Keratinocyte (primary cell): ENCODE measurements around the gene ZDHHC7. TPM values are rescaled to one million over a fixed set of nuclear protein-coding genes. Genes with fewer than 3 reads are reported as not detected.

Source experiments
- DNase-seq: peaks from one replicate; pipeline ENCODE4 v3.0.0-alpha.2; 2011; ENCODE audit warnings: low read depth, missing footprints, low spot score
- FAIRE-seq: peaks from 2 replicates; lab custom pipeline; 2011; peaks lifted over from hg19 to GRCh38; lab: Jason Lieb, UNC
- H2AFZ ChIP-seq: 2 replicates; pipeline ENCODE4 v1.6.0; 2012; ENCODE audit warnings: low read length, control low read depth, inconsistent platforms; ENCODE audit not compliant: control insufficient read depth
- H3K27ac ChIP-seq: 2 replicates; pipeline ENCODE4 v1.5.1; 2011; ENCODE audit warnings: low read length; ENCODE audit not compliant: control insufficient read depth, insufficient read depth
- H3K27me3 ChIP-seq: 3 replicates; pipeline ENCODE4 v1.6.0; 2011; ENCODE audit warnings: low read length; ENCODE audit not compliant: control insufficient read depth, insufficient read depth; ENCODE audit errors: extremely low read depth
- H3K36me3 ChIP-seq, 2 experiments: 2 replicates in 1 of 2; 3 replicates in 1 of 2; pipeline ENCODE4 v1.5.1; 2011; ENCODE audit warnings: low read length in 2 of 2, mild to moderate bottlenecking in 1 of 2; ENCODE audit not compliant: control insufficient read depth in 2 of 2, insufficient read depth in 2 of 2; ENCODE audit errors: extremely low read depth in 1 of 2
- H3K4me1 ChIP-seq: 3 replicates; pipeline ENCODE4 v1.5.1; 2011; ENCODE audit warnings: low read length; ENCODE audit not compliant: control insufficient read depth, insufficient read depth; ENCODE audit errors: extremely low read depth
- H3K4me2 ChIP-seq: 3 replicates; pipeline ENCODE4 v1.6.0; 2011; ENCODE audit warnings: low read depth, low read length; ENCODE audit not compliant: control insufficient read depth, insufficient read depth; ENCODE audit errors: extremely low read depth
- H3K4me3 ChIP-seq, 3 experiments: fragments of 200-600 bp in 1 of 3; sonication (generic) in 1 of 3; 2 replicates in 2 of 3; 3 replicates in 1 of 3; pipeline ENCODE4 v1.5.1; 2011 to 2016; ENCODE audit warnings: low read length in 3 of 3, mild to moderate bottlenecking in 3 of 3, control low read depth in 2 of 3, inconsistent platforms in 1 of 3, low read depth in 1 of 3, mixed read lengths in 1 of 3, mixed run types in 1 of 3, moderate library complexity in 1 of 3; ENCODE audit not compliant: control insufficient read depth in 2 of 3, insufficient read depth in 2 of 3; ENCODE audit errors: extremely low read depth in 1 of 3
- H3K79me2 ChIP-seq: 2 replicates; pipeline ENCODE4 v1.6.0; 2012; ENCODE audit warnings: low read length; ENCODE audit not compliant: control insufficient read depth, insufficient read depth
- H3K9ac ChIP-seq: 3 replicates; pipeline ENCODE4 v1.6.0; 2011; ENCODE audit warnings: low read length; ENCODE audit not compliant: control insufficient read depth, insufficient read depth; ENCODE audit errors: extremely low read depth
- H3K9me1 ChIP-seq: 3 replicates; pipeline ENCODE4 v1.6.0; 2011; ENCODE audit warnings: low read length; ENCODE audit not compliant: control insufficient read depth, insufficient read depth; ENCODE audit errors: extremely low read depth
- H3K9me3 ChIP-seq: 2 replicates; pipeline ENCODE4 v1.5.1; 2012; ENCODE audit warnings: low read depth, low read length; ENCODE audit not compliant: control insufficient read depth
- H4K20me1 ChIP-seq: 3 replicates; pipeline ENCODE4 v1.6.0; 2011; ENCODE audit warnings: low read length; ENCODE audit not compliant: control insufficient read depth, insufficient read depth; ENCODE audit errors: extremely low read depth
- EZH2 ChIP-seq: IDR thresholded peaks from one replicate; pipeline ENCODE4 v1.6.1; 2012; ENCODE audit warnings: inconsistent platforms, mild to moderate bottlenecking, low read length, moderate library complexity
- dilution Hi-C: fragments of 300-500 bp; cut with MboI; formaldehyde crosslinking; loops from one replicate; pipeline ENCODE4 v1.7.0; 2020; ENCODE audit warnings: low sequenced_read_pairs; ENCODE audit not compliant: extremely low pct_ligation_motif_present
- polyA plus RNA-seq, 5 experiments: library from polyadenylated mRNA; depleted of rRNA in 3 of 5; stranded (reverse) in 3 of 5; stranded (forward) in 1 of 5; unstranded in 1 of 5; fragments of >200 nt; gene quantifications; 1 replicate in 1 of 5; 2 replicates in 3 of 5; 3 replicates in 1 of 5; pipeline versions ENCODE4 v1.2.1 to v1.2.3, GENCODE V29; 2011 to 2012; ENCODE audit warnings: missing spikeins in 2 of 5, low read depth in 1 of 5, low replicate concordance in 1 of 5
- TF ChIP-seq, protein P1 (sequence below), 3 experiments: IDR thresholded peaks in 1 of 3; conservative IDR thresholded peaks in 1 of 3; optimal IDR thresholded peaks in 1 of 3; 2 replicates in 2 of 3; 3 replicates in 1 of 3; pipeline versions ENCODE3 to v1.5.1; 2011; ENCODE audit warnings: low read length in 3 of 3, mild to moderate bottlenecking in 3 of 3, moderate library complexity in 2 of 3, control low read depth in 1 of 3, inconsistent platforms in 1 of 3; ENCODE audit not compliant: insufficient read depth in 2 of 3; ENCODE audit errors: extremely low read depth in 1 of 3

Gene ZDHHC7
- polyA plus RNA-seq, 1 donor (not counting 4 experiments of a cell fraction or from before 2014, with no cell fraction given) = 37.8 TPM

DNA sequence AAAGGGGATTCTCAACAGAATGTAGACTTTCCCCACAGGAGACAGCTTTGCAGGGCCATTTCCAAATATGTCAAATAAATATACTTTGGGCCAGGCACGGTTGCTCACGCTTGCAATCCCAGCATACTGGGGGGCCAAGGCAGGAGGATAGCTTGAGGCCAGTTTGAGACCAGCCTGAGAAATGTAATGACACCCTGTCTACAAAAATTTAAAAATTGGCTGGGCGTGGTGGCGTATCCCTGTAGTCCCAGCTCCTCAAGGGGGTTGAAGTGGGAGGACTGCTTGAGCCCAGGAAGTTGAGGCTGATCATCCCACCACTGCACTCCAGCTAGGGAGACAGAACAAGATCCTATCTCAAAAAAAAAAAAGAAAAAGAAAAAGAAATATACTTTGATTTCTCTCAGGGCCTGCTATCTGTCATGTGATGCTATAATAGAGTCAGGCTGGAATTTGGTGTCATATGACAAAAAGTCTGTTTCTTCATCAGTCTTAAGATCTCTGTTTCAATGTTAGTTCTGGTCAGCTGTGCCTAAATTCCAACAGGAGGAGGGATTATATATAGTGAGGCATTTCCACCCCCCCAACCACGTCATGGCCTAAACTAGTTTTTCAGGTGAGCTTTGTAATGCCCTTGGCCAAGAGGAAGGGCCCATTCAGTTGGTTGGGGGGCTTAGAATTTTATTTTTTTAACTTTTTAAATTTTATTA lies 4.3 kb upstream of the ZDHHC7 start:
- TF ChIP-seq, protein P1, sequence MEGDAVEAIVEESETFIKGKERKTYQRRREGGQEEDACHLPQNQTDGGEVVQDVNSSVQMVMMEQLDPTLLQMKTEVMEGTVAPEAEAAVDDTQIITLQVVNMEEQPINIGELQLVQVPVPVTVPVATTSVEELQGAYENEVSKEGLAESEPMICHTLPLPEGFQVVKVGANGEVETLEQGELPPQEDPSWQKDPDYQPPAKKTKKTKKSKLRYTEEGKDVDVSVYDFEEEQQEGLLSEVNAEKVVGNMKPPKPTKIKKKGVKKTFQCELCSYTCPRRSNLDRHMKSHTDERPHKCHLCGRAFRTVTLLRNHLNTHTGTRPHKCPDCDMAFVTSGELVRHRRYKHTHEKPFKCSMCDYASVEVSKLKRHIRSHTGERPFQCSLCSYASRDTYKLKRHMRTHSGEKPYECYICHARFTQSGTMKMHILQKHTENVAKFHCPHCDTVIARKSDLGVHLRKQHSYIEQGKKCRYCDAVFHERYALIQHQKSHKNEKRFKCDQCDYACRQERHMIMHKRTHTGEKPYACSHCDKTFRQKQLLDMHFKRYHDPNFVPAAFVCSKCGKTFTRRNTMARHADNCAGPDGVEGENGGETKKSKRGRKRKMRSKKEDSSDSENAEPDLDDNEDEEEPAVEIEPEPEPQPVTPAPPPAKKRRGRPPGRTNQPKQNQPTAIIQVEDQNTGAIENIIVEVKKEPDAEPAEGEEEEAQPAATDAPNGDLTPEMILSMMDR (optimal IDR thresholded peaks at IDR 0.05 in 1 of 3, IDR thresholded peaks at IDR 0.05 in 1 of 3, conservative IDR thresholded peaks at IDR 0.05 in 1 of 3; ENCODE audit: extremely low read depth in 1 of 3, insufficient read depth in 2 of 3, low read length in 3 of 3) = no peak
- no peak for TF ChIP-seq EZH2
- dilution Hi-C loops = no loop called here

DNA sequence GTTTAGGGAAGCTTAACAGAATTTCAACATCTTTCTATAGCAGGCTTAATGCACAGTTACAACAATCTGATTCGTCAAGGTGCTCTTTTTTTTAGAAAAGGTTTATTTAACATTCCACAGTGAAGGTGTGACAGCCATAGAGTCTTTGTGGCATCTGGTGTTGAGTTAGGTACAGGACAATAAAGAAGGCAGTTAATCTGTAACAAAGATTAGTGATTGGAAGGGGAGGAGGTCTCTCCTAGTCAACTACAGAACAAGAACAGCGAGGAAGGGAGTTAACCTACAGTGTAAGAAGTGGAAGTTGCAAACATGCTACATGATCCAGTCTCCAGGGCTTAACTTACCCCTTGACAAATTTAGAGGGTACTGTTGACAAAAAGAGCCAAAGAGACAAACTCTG lies 3.0 kb upstream of the ZDHHC7 start:
- dilution Hi-C loops = no loop called here
- peaks cover 17% of the 10 kb centered on the region for H3K79me2 ChIP-seq

More for the DNA sequence above, 4.3 kb upstream of the ZDHHC7 start:
- Histone ChIP-seq H3K79me2 (peaks cover 4% of the 10 kb centered on the region), H3K36me3 (no peaks in the 10 kb centered on the region), H3K27me3 (no peaks in the 10 kb centered on the region), H3K4me3 (no peak overlapping the region), H3K27ac (no peak overlapping the region), H3K4me1 (peaks cover 4% of the 10 kb centered on the region), H4K20me1 (no peaks in the 10 kb centered on the region), H3K9me1 (no peaks in the 10 kb centered on the region), H3K4me2 (no peak overlapping the region), H2AFZ (no peak overlapping the region), H3K9me3 (no peaks in the 10 kb centered on the region), H3K9ac (no peak overlapping the region)
- FAIRE-seq = no peak
- DNase-seq = no peak

More for the DNA sequence above, 3.0 kb upstream of the ZDHHC7 start:
- no peak overlapping the region for H3K4me2 ChIP-seq
- no peaks in the 10 kb centered on the region for H3K27me3 ChIP-seq
- H3K9me3 ChIP-seq = no peaks in the 10 kb centered on the region
- TF ChIP-seq, protein P1 (optimal IDR thresholded peaks at IDR 0.05 in 1 of 3, IDR thresholded peaks at IDR 0.05 in 1 of 3, conservative IDR thresholded peaks at IDR 0.05 in 1 of 3; ENCODE audit: extremely low read depth in 1 of 3, insufficient read depth in 2 of 3, low read length in 3 of 3) = no peak
- no peak for TF ChIP-seq EZH2
- H4K20me1 ChIP-seq = no peaks in the 10 kb centered on the region
- H3K9me1 ChIP-seq = no peaks in the 10 kb centered on the region
- no peak for DNase-seq
- no peak overlapping the region for H3K9ac ChIP-seq
- FAIRE-seq = no peak
- no peaks in the 10 kb centered on the region for H3K36me3 ChIP-seq
- H3K4me3 ChIP-seq = no peak overlapping the region
- no peak overlapping the region for H3K27ac ChIP-seq
- H2AFZ ChIP-seq = no peak overlapping the region
- peaks cover 6% of the 10 kb centered on the region for H3K4me1 ChIP-seq
